Endothelial cell of umbilical vein (primary cell): Measurements from ENCODE around the gene PARP12. TPM values are rescaled to one million over a fixed set of nuclear protein-coding genes. Genes with fewer than 3 reads are reported as not detected.

ENCODE experiments used
- BruUV-seq: library from RNA; stranded (reverse); fragments of 400-500 nt; replicated peaks from 2 replicates; lab custom pipeline; 2021; lab: Mats Ljungman, UMichigan
- CTCF ChIA-PET: fragments of 300-600, 350-600 bp; sonication (Branson Sonifier 250); formaldehyde crosslinking; loops from one replicate; lab custom pipeline; 2021; ENCODE audit warnings: antibody characterized with exemption, inconsistent platforms; lab: Charles Lee
- POLR2A ChIA-PET: fragments of 300-600, 350-600 bp; sonication (Branson Sonifier 250); formaldehyde crosslinking; loops from one replicate; lab custom pipeline; 2021; ENCODE audit warnings: antibody characterized with exemption, inconsistent platforms; lab: Charles Lee
- DNase-seq: peaks from one replicate; pipeline ENCODE4 v3.0.0-alpha.2; 2011; ENCODE audit warnings: low read depth, low spot score
- FAIRE-seq: peaks from 2 replicates; lab custom pipeline; 2011; peaks lifted over from hg19 to GRCh38; lab: Jason Lieb, UNC
- H2AFZ ChIP-seq: 2 replicates; pipeline ENCODE4 v1.6.0; 2012; ENCODE audit warnings: low read depth, low read length, control low read depth, inconsistent platforms
- H3K27ac ChIP-seq: 2 replicates; pipeline ENCODE4 v1.5.1; 2011; ENCODE audit warnings: low read depth, mild to moderate bottlenecking, control low read depth, low read length, moderate library complexity; ENCODE audit not compliant: insufficient read depth
- H3K27me3 ChIP-seq, 2 experiments: 2 replicates each; pipeline versions ENCODE4 v1.6.0 to v1.6.1; 2011; ENCODE audit warnings: low read length in 2 of 2, mixed read lengths in 1 of 2; ENCODE audit not compliant: control insufficient read depth in 2 of 2, insufficient read depth in 2 of 2
- H3K36me3 ChIP-seq, 2 experiments: 2 replicates in 1 of 2; 3 replicates in 1 of 2; pipeline ENCODE4 v1.5.1; 2011; ENCODE audit warnings: low read length in 2 of 2, mild to moderate bottlenecking in 1 of 2, moderate library complexity in 1 of 2; ENCODE audit not compliant: control insufficient read depth in 2 of 2, insufficient read depth in 2 of 2; ENCODE audit errors: extremely low read depth in 1 of 2
- H3K4me1 ChIP-seq: 3 replicates; pipeline ENCODE4 v1.5.1; 2011; ENCODE audit warnings: mild to moderate bottlenecking, low read length; ENCODE audit not compliant: control insufficient read depth, insufficient read depth; ENCODE audit errors: extremely low read depth
- H3K4me2 ChIP-seq: 2 replicates; pipeline ENCODE4 v1.6.1; 2011; ENCODE audit warnings: low read length, control low read depth, mixed read lengths; ENCODE audit not compliant: insufficient read depth
- H3K4me3 ChIP-seq, 3 experiments: fragments of 200-600 bp in 1 of 3; sonication (generic), shearing (Covaris generic) in 1 of 3; replicated peaks in 1 of 3; 2 replicates each; pipeline ENCODE4 v1.5.1; 2011 to 2016; ENCODE audit warnings: control low read depth in 3 of 3, low read length in 3 of 3, mild to moderate bottlenecking in 2 of 3, inconsistent platforms in 1 of 3, low read depth in 1 of 3, moderate library complexity in 1 of 3; ENCODE audit not compliant: insufficient read depth in 1 of 3
- H3K79me2 ChIP-seq: 2 replicates; pipeline ENCODE4 v1.6.0; 2012; ENCODE audit warnings: low read length, inconsistent platforms; ENCODE audit not compliant: control insufficient read depth, insufficient read depth
- H3K9ac ChIP-seq: replicated peaks from 2 replicates; pipeline ENCODE3; 2011; ENCODE audit warnings: low read length, control low read depth; ENCODE audit not compliant: insufficient read depth; ENCODE audit errors: extremely low read depth
- H3K9me1 ChIP-seq: replicated peaks from 3 replicates; pipeline ENCODE4 v1.6.0; 2011; ENCODE audit warnings: mild to moderate bottlenecking, low read length; ENCODE audit not compliant: control insufficient read depth, insufficient read depth; ENCODE audit errors: extremely low read depth
- H3K9me3 ChIP-seq: replicated peaks from 2 replicates; pipeline ENCODE4 v1.5.1; 2012; ENCODE audit warnings: low read length, inconsistent platforms; ENCODE audit not compliant: control insufficient read depth, insufficient read depth
- H4K20me1 ChIP-seq: replicated peaks from 2 replicates; pipeline ENCODE3; 2011; ENCODE audit warnings: mild to moderate bottlenecking, low read length; ENCODE audit not compliant: control insufficient read depth, insufficient read depth; ENCODE audit errors: extremely low read depth
- EZH2 ChIP-seq: IDR thresholded peaks from 2 replicates; pipeline ENCODE4 v1.6.1; 2012; ENCODE audit warnings: borderline replicate concordance, low read depth, mild to moderate bottlenecking, moderate library complexity, low read length, inconsistent platforms; ENCODE audit not compliant: severe bottlenecking
- FOS ChIP-seq: IDR thresholded peaks from 2 replicates; pipeline ENCODE4 v1.6.1; 2011; ENCODE audit warnings: mild to moderate bottlenecking, low read length, moderate library complexity, borderline replicate concordance; ENCODE audit not compliant: insufficient read depth
- GATA2 ChIP-seq: IDR thresholded peaks from 2 replicates; pipeline ENCODE4 v1.7.0; 2011; ENCODE audit warnings: low read depth, mild to moderate bottlenecking, moderate library complexity, mixed read lengths, low read length; ENCODE audit not compliant: insufficient read length, insufficient read depth
- JUN ChIP-seq: IDR thresholded peaks from 2 replicates; pipeline ENCODE4 v1.6.1; 2011; ENCODE audit warnings: borderline replicate concordance, low read depth; ENCODE audit not compliant: insufficient read length, insufficient read depth
- MYC ChIP-seq: IDR thresholded peaks from one replicate; pipeline ENCODE4 v1.6.1; 2011; ENCODE audit warnings: mild to moderate bottlenecking, low read depth, low read length
- POLR2A ChIP-seq: IDR thresholded peaks from 2 replicates; pipeline ENCODE4 v1.6.1; 2012; ENCODE audit warnings: low read depth, mild to moderate bottlenecking, control low read depth, low read length
- POLR2AphosphoS5 ChIP-seq: IDR thresholded peaks from 2 replicates; pipeline ENCODE4 v1.6.1; 2012; ENCODE audit warnings: low read depth, mild to moderate bottlenecking, control low read depth, low read length, moderate library complexity; ENCODE audit not compliant: insufficient read depth
- dilution Hi-C: fragments of 300-500 bp; cut with MboI; formaldehyde crosslinking; loops from one replicate; pipeline ENCODE4 v1.15.0; 2019; ENCODE audit warnings: low sequenced_read_pairs; ENCODE audit not compliant: extremely low pct_ligation_motif_present
- intact Hi-C: fragments of 100-400 bp; cut with micrococcal nuclease; formaldehyde crosslinking; loops from one replicate; pipeline ENCODE4 v1.10.0; 2022
- polyA plus RNA-seq, 4 experiments: library from polyadenylated mRNA; depleted of rRNA in 3 of 4; stranded (reverse) in 3 of 4; unstranded in 1 of 4; fragments of >200 nt; gene quantifications; 2 replicates each; pipeline versions ENCODE4 v1.2.1 to v1.2.3, GENCODE V29; 2011 to 2012; ENCODE audit warnings: missing spikeins in 1 of 4
- total RNA-seq: library from RNA; stranded (reverse); gene quantifications from 2 replicates; pipeline ENCODE4 v1.2.3, GENCODE V29; 2021
- TF ChIP-seq, protein P1 (sequence below), 2 donors: IDR thresholded peaks; 1 replicate in 1 of 2; 2 replicates in 1 of 2; pipeline ENCODE4 v1.5.1; 2011; ENCODE audit warnings: low read length in 2 of 2, mild to moderate bottlenecking in 2 of 2, moderate library complexity in 2 of 2, control low read depth in 1 of 2, inconsistent platforms in 1 of 2, low read depth in 1 of 2; ENCODE audit not compliant: insufficient read depth in 1 of 2; ENCODE audit errors: extremely low read depth in 1 of 2
- TF ChIP-seq, protein P2 (sequence below): IDR thresholded peaks from 2 replicates; pipeline ENCODE4 v1.6.1; 2011; ENCODE audit not compliant: insufficient read depth, insufficient read length

Gene PARP12
- total and polyA plus RNA-seq, 2 donors (not counting 3 experiments of a cell fraction or from before 2014, with no cell fraction given), result 65.4 to 83.2 TPM

DNA sequence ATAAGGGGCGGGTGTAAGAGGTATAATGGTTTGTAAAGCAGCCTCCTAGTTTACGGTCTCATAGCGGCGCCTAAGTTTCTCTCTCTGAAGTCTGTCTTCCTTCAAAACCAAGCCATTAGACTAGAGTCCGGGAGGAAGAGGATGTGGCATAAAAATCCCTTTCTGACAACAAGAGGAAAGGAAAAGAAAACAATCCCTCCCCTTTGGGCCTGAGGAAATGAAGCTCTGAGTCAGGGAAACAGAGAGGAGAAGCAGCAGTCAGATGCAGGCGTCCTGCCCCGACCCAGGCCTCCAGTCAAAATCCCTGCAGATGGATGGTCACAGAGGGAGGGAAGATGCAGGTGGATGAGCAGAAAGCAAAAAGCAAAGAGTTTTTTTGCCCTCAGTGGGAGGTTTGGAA, 23.7 kb downstream of the PARP12 start:
- Histone ChIP-seq H4K20me1 (no peaks in the 10 kb centered on the region), H3K9ac (no peak overlapping the region), H3K9me1 (no peaks in the 10 kb centered on the region), H3K27me3 (no peaks in the 10 kb centered on the region), H3K36me3 (peaks cover 6 to 10% of the 10 kb centered on the region in 2 experiments), H3K9me3 (no peaks in the 10 kb centered on the region), H3K79me2 (peaks cover 38% of the 10 kb centered on the region), H3K4me1 (peaks cover 56% of the 10 kb centered on the region), H3K4me3 (peak overlapping the region in 1 of 3 experiments; percentile 33), H3K27ac (peak overlapping the region; percentile 66), H2AFZ (peak overlapping the region; percentile 26), H3K4me2 (peak overlapping the region; percentile 76)
- CTCF ChIA-PET, result interaction anchor here (0.7 to 6.0 kb wide), 4 partner anchors 9 to 393 kb away, joined by 3 to 66 read pairs (median 4); partner anchors contain the start of gene PARP12
- BruUV-seq, result no TSS peak
- peak; percentile 84 for DNase-seq
- peak; percentile 99 for FAIRE-seq
- POLR2A ChIA-PET, result interaction anchor here (0.6 to 1.0 kb wide), 2 partner anchors 24 to 256 kb away, joined by 3 to 4 read pairs; partner anchors contain the start of gene PARP12
- intact Hi-C loops, result loop anchor here (1.0 kb wide), 1 partner anchor 10 kb away; no protein-coding TSS in a partner anchor
- TF ChIP-seq POLR2A (peak; percentile 49), POLR2AphosphoS5 (peak; percentile 33), EZH2 (no peak), JUN (no peak), FOS (peak; percentile 42), GATA2 (no peak), MYC (no peak)
- TF ChIP-seq, protein P1, sequence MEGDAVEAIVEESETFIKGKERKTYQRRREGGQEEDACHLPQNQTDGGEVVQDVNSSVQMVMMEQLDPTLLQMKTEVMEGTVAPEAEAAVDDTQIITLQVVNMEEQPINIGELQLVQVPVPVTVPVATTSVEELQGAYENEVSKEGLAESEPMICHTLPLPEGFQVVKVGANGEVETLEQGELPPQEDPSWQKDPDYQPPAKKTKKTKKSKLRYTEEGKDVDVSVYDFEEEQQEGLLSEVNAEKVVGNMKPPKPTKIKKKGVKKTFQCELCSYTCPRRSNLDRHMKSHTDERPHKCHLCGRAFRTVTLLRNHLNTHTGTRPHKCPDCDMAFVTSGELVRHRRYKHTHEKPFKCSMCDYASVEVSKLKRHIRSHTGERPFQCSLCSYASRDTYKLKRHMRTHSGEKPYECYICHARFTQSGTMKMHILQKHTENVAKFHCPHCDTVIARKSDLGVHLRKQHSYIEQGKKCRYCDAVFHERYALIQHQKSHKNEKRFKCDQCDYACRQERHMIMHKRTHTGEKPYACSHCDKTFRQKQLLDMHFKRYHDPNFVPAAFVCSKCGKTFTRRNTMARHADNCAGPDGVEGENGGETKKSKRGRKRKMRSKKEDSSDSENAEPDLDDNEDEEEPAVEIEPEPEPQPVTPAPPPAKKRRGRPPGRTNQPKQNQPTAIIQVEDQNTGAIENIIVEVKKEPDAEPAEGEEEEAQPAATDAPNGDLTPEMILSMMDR (IDR thresholded peaks at IDR 0.05; ENCODE audit: extremely low read depth in 1 of 2, insufficient read depth in 1 of 2, low read depth in 1 of 2, low read length in 2 of 2), result no peak
- TF ChIP-seq, protein P2, sequence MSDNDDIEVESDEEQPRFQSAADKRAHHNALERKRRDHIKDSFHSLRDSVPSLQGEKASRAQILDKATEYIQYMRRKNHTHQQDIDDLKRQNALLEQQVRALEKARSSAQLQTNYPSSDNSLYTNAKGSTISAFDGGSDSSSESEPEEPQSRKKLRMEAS, result no peak
- dilution Hi-C loops, result no loop called here
